HepG2 (cell line): ENCODE data around the gene EMILIN1. TPM values are rescaled to one million over a fixed set of nuclear protein-coding genes. Genes with fewer than 3 reads are reported as not detected.

Experiments used
- BRCA1 ChIP-seq: sonication (generic); formaldehyde crosslinking; IDR thresholded peaks from 2 replicates; pipeline ENCODE4 v1.4.0; 2020; ENCODE audit warnings: missing genetic modification reagents
- CCDC6 ChIP-seq: sonication (generic); formaldehyde crosslinking; IDR thresholded peaks from 2 replicates; pipeline ENCODE4 v1.8.1; 2022; ENCODE audit warnings: mild to moderate bottlenecking, missing genetic modification reagents, moderate library complexity
- FUBP1 ChIP-seq: sonication (generic); formaldehyde crosslinking; IDR thresholded peaks from 2 replicates; pipeline ENCODE4 v1.5.1; 2020; ENCODE audit warnings: missing genetic modification reagents, mild to moderate bottlenecking, borderline replicate concordance
- KLF13 ChIP-seq: sonication (generic); formaldehyde crosslinking; IDR thresholded peaks from 2 replicates; pipeline ENCODE4 v1.4.0; 2020; ENCODE audit warnings: mild to moderate bottlenecking, missing genetic modification reagents
- NFAT5 ChIP-seq: sonication (generic); formaldehyde crosslinking; IDR thresholded peaks from 2 replicates; pipeline ENCODE4 v1.4.0; 2020; ENCODE audit warnings: missing genetic modification reagents
- PRMT3 ChIP-seq: sonication (generic); formaldehyde crosslinking; IDR thresholded peaks from 2 replicates; pipeline ENCODE4 v1.8.1; 2022; ENCODE audit warnings: low read depth, mild to moderate bottlenecking, moderate library complexity, missing genetic modification reagents, borderline replicate concordance
- ZBTB20 ChIP-seq: sonication (generic); formaldehyde crosslinking; IDR thresholded peaks from 2 replicates; pipeline ENCODE4 v1.8.1; 2023; ENCODE audit warnings: missing genetic modification reagents, low read depth, mild to moderate bottlenecking, borderline replicate concordance
- ZBTB43 ChIP-seq: sonication (generic); formaldehyde crosslinking; conservative IDR thresholded peaks from 2 replicates; pipeline ENCODE4 v1.4.0; 2020; ENCODE audit warnings: missing genetic modification reagents
- ZFYVE20 ChIP-seq: sonication (generic); formaldehyde crosslinking; IDR thresholded peaks from 2 replicates; pipeline ENCODE4 v1.8.0; 2023; ENCODE audit warnings: low read depth, mild to moderate bottlenecking, moderate library complexity, missing genetic modification reagents, borderline replicate concordance
- polyA plus RNA-seq, 8 experiments: library from polyadenylated mRNA; depleted of rRNA in 3 of 8; stranded (reverse) in 7 of 8; unstranded in 1 of 8; fragments of >200 nt; fragmentation: Illumina TruSeq in 4 of 8; extraction: Trizol in 4 of 8; gene quantifications; 2 replicates each; pipeline versions ENCODE4 v1.2.1 to v1.2.3, GENCODE V29; 2011 to 2016; ENCODE audit warnings: low read depth in 4 of 8, missing spikeins in 1 of 8, mixed read lengths in 1 of 8; ENCODE audit not compliant: insufficient read depth in 1 of 8
- total RNA-seq, 5 experiments: library from RNA; depleted of rRNA; stranded (reverse); fragments of >200 nt; fragmentation: Illumina TruSeq; extraction: Trizol; gene quantifications; 2 replicates each; pipeline ENCODE4 v1.2.3, GENCODE V29; 2016; ENCODE audit warnings: low read depth in 1 of 5

EMILIN1 gene
- total and polyA plus RNA-seq, 2 of the 13 experiments (the other 11 are each of a cell fraction or from before 2014, with no cell fraction given): 8.1 to 9.7 TPM

GRCh38 chr2:27032495-27033252, 45.7 kb upstream of the EMILIN1 start, which contains the start of gene TMEM214 (continued):
- no peak; the same call in 1 of the 2 replicates for TF ChIP-seq FUBP1 (CRISPR knock-in tag)
- TF ChIP-seq ZFYVE20 (CRISPR knock-in tag): no peak
- TF ChIP-seq PRMT3 (CRISPR knock-in tag): no peak
- no peak; the same call in 1 of the 2 replicates for TF ChIP-seq CCDC6 (CRISPR knock-in tag)
- TF ChIP-seq KLF13 (CRISPR knock-in tag): no peak
- TF ChIP-seq NFAT5 (CRISPR knock-in tag): peak; percentile 27; the same call in 1 of the 2 replicates
- TF ChIP-seq ZBTB43: peak; percentile 55; the same call in 1 of the 2 replicates
- 0 out of 2 replicates have a peak, but pooled peaks have one; percentile 16 for TF ChIP-seq ZBTB20 (CRISPR knock-in tag)
- TF ChIP-seq BRCA1 (CRISPR knock-in tag): no peak
